Panc1 (cell line): ENCODE data around the gene REXO4. TPM values are rescaled to one million over a fixed set of nuclear protein-coding genes. Genes with fewer than 3 reads are reported as not detected.

Experiments
- ATAC-seq: fragments of 200-7000 bp; cut with Tn5 transposase; 2 replicates; pipeline ENCODE4 v1.9.1; 2020; ENCODE audit warnings: mild to moderate bottlenecking, moderate library complexity
- BruUV-seq: library from RNA; stranded (reverse); fragments of 400-500 nt; replicated peaks from 2 replicates; lab custom pipeline; 2021; lab: Mats Ljungman, UMichigan
- CTCF ChIA-PET: fragments of 300-600 bp; sonication (Branson Sonifier 250); formaldehyde crosslinking; loops from one replicate; lab custom pipeline; 2022; ENCODE audit warnings: antibody characterized with exemption; lab: Charles Lee
- POLR2A ChIA-PET: fragments of 300-600 bp; sonication (Branson Sonifier 250); formaldehyde crosslinking; loops from one replicate; lab custom pipeline; 2022; ENCODE audit warnings: antibody characterized with exemption; lab: Charles Lee
- DNase-seq: peaks from one replicate; pipeline ENCODE4 v3.0.0-alpha.2; 2010; ENCODE audit warnings: low read depth, low spot score
- H3K27ac ChIP-seq: 2 replicates; pipeline ENCODE4 v1.5.1; 2011; ENCODE audit warnings: mild to moderate bottlenecking, low read length, inconsistent platforms
- H3K27me3 ChIP-seq: fragments of 200-500 bp; sonication (Bioruptor generic); 2 replicates; pipeline ENCODE4 v1.6.0; 2014; ENCODE audit warnings: low read length, inconsistent platforms; ENCODE audit not compliant: control insufficient read depth, insufficient read depth
- H3K36me3 ChIP-seq: fragments of 200-500 bp; sonication (Bioruptor generic); 2 replicates; pipeline ENCODE4 v1.5.1; 2014; ENCODE audit warnings: inconsistent platforms, mild to moderate bottlenecking, low read length, moderate library complexity; ENCODE audit not compliant: control insufficient read depth, insufficient read depth
- H3K4me1 ChIP-seq: 2 replicates; pipeline ENCODE4 v1.5.1; 2011; ENCODE audit warnings: inconsistent platforms, mild to moderate bottlenecking, low read length, moderate library complexity; ENCODE audit not compliant: control insufficient read depth, insufficient read depth
- H3K4me3 ChIP-seq, 2 experiments: 2 replicates each; pipeline ENCODE4 v1.5.1; 2011 to 2012; ENCODE audit warnings: low read depth in 2 of 2, low read length in 2 of 2, mild to moderate bottlenecking in 2 of 2, inconsistent platforms in 1 of 2, moderate library complexity in 1 of 2
- H3K9me3 ChIP-seq: fragments of 200-500 bp; sonication (Bioruptor generic); 2 replicates; pipeline ENCODE4 v1.5.1; 2014; ENCODE audit warnings: low read depth, mild to moderate bottlenecking, inconsistent platforms, low read length, moderate library complexity; ENCODE audit not compliant: control insufficient read depth, insufficient read depth
- POLR2AphosphoS5 ChIP-seq: IDR thresholded peaks from 2 replicates; pipeline ENCODE4 v1.6.1; 2012; ENCODE audit warnings: mild to moderate bottlenecking, low read depth, low read length, moderate library complexity
- TCF7L2 ChIP-seq: IDR thresholded peaks from 2 replicates; pipeline ENCODE4 v1.6.1; 2011; ENCODE audit warnings: mild to moderate bottlenecking, low read depth, low read length, inconsistent platforms
- in situ Hi-C: cut with HindIII; loops from 2 replicates; pipeline ENCODE4 v1.10.0; 2016; ENCODE audit warnings: low sequenced_read_pairs, low pct_unique_long_range_greater_than_20kb
- intact Hi-C: fragments of 100-400 bp; cut with micrococcal nuclease; formaldehyde crosslinking; loops from one replicate; pipeline ENCODE4 v1.10.0; 2022; ENCODE audit not compliant: unreplicated experiment
- total RNA-seq: library from RNA; stranded (reverse); gene quantifications from one replicate; pipeline ENCODE4 v1.2.1, GENCODE V29; 2021; ENCODE audit not compliant: unreplicated experiment
- TF ChIP-seq, protein P1 (sequence below), 2 experiments: IDR thresholded peaks; 2 replicates each; pipeline ENCODE4 v1.6.1; 2011 to 2012; ENCODE audit warnings: low read depth in 2 of 2, control low read depth in 1 of 2, low read length in 1 of 2, mild to moderate bottlenecking in 1 of 2, moderate library complexity in 1 of 2; ENCODE audit not compliant: insufficient read depth in 1 of 2
- TF ChIP-seq, protein P2 (sequence below): fragments of 450-650 bp; IDR thresholded peaks from 2 replicates; pipeline ENCODE4 v1.5.1; 2017; ENCODE audit warnings: mild to moderate bottlenecking

REXO4 gene
- total RNA-seq, 1 experiment from 2014 or later, result 19.9 TPM

DNA sequence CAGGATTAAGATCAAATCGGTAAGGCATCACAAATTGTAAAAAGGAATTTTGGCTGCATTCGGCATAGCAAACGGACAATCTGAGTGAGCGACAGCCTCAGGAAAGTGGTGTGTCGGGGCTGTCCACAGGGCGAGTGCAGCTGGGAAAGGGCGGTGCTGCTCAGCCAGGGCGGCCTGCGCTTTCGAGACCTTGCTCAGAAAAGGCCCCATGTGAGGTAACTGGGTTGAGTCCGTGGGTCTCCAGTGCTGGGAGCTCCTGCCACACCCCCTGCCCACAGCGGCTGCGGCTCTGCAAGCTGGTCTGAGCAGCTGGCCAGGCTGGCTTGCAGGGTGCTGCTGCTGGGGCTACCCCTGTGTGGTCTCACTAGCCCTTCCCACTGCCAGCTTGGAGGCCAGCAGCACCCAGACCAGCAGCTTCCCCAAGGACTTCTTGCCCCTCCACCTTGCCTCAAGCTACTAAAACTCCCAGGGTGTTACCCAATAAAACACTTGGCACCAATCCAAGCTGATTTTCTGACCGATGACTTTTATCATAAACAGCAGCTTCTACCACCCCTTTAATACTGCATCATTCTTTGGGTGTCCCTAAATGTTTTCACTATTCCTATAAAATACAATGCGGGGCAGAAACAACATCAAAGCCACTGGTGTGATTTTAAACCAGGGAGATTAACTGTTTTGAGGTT, 55.3 kb downstream of the REXO4 start:
- in situ Hi-C loops, result no loop called here
- peaks cover 6% of the 10 kb centered on the region; the same call in 1 of the 2 replicates for H3K36me3 ChIP-seq
- POLR2A ChIA-PET, result no interaction called here
- no peaks in the 10 kb centered on the region for H3K27me3 ChIP-seq
- TSS peak; percentile 71 for BruUV-seq
- H3K9me3 ChIP-seq, result no peaks in the 10 kb centered on the region
- no peak overlapping the region for H3K27ac ChIP-seq
- no peak overlapping the region for H3K4me3 ChIP-seq
- no peak for DNase-seq
- H3K4me1 ChIP-seq, result peaks cover 5% of the 10 kb centered on the region; the same call in 1 of the 2 replicates
- CTCF ChIA-PET, result no interaction called here
- TF ChIP-seq POLR2AphosphoS5 (peak; percentile 22; the same call in 1 of the 2 replicates), TCF7L2 (no peak)
- ATAC-seq, result no peak
- intact Hi-C loops, result no loop called here

DNA sequence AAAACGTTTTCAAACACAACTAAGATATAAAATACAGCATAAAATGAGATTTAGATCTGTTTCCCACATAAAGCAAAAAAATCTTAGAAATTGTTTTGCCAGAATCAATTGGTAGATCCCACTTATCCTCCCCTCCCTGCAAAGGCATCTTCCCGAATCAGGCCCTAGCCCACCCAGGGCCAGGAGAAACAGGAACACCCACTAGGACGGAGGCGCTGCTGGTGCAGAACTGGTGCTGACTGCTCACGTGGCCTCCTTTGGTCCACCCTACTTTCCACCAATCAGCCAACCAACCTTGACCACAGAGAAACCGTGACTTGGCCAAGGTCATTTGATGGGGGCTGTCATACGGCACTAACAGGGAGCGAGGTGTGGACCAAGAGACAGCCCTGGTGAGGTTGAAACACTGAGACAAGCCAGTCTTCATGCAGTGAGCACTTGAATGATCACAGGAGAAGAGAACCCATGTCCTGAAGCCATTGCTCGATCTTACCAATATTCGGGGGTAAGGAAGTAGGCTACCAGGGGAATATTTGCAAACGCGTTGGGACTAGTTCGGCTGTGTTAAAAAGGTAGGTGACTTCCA, 56.2 kb downstream of the REXO4 start:
- TF ChIP-seq, protein P1, sequence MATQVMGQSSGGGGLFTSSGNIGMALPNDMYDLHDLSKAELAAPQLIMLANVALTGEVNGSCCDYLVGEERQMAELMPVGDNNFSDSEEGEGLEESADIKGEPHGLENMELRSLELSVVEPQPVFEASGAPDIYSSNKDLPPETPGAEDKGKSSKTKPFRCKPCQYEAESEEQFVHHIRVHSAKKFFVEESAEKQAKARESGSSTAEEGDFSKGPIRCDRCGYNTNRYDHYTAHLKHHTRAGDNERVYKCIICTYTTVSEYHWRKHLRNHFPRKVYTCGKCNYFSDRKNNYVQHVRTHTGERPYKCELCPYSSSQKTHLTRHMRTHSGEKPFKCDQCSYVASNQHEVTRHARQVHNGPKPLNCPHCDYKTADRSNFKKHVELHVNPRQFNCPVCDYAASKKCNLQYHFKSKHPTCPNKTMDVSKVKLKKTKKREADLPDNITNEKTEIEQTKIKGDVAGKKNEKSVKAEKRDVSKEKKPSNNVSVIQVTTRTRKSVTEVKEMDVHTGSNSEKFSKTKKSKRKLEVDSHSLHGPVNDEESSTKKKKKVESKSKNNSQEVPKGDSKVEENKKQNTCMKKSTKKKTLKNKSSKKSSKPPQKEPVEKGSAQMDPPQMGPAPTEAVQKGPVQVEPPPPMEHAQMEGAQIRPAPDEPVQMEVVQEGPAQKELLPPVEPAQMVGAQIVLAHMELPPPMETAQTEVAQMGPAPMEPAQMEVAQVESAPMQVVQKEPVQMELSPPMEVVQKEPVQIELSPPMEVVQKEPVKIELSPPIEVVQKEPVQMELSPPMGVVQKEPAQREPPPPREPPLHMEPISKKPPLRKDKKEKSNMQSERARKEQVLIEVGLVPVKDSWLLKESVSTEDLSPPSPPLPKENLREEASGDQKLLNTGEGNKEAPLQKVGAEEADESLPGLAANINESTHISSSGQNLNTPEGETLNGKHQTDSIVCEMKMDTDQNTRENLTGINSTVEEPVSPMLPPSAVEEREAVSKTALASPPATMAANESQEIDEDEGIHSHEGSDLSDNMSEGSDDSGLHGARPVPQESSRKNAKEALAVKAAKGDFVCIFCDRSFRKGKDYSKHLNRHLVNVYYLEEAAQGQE (IDR thresholded peaks at IDR 0.05; ENCODE audit: insufficient read depth in 1 of 2, low read depth in 2 of 2, low read length in 1 of 2), result no peak
- TF ChIP-seq, protein P2, sequence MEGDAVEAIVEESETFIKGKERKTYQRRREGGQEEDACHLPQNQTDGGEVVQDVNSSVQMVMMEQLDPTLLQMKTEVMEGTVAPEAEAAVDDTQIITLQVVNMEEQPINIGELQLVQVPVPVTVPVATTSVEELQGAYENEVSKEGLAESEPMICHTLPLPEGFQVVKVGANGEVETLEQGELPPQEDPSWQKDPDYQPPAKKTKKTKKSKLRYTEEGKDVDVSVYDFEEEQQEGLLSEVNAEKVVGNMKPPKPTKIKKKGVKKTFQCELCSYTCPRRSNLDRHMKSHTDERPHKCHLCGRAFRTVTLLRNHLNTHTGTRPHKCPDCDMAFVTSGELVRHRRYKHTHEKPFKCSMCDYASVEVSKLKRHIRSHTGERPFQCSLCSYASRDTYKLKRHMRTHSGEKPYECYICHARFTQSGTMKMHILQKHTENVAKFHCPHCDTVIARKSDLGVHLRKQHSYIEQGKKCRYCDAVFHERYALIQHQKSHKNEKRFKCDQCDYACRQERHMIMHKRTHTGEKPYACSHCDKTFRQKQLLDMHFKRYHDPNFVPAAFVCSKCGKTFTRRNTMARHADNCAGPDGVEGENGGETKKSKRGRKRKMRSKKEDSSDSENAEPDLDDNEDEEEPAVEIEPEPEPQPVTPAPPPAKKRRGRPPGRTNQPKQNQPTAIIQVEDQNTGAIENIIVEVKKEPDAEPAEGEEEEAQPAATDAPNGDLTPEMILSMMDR, result no peak
- TF ChIP-seq TCF7L2 (no peak), POLR2AphosphoS5 (no peak)
- POLR2A ChIA-PET, result no interaction called here
- intact Hi-C loops (no loop called here), in situ Hi-C loops (no loop called here)
- Histone ChIP-seq H3K27me3 (no peaks in the 10 kb centered on the region), H3K36me3 (peaks cover 6% of the 10 kb centered on the region; the same call in 1 of the 2 replicates), H3K4me1 (peaks cover 8% of the 10 kb centered on the region; the same call in 1 of the 2 replicates), H3K9me3 (no peaks in the 10 kb centered on the region), H3K27ac (no peak overlapping the region), H3K4me3 (no peak overlapping the region)
- DNase-seq (no peak), ATAC-seq (no peak)
- CTCF ChIA-PET, result no interaction called here
- no TSS peak for BruUV-seq
